ENCODE results near the gene CCL19.

The CCL19 gene

GRCh38 chr9:34715639-34716215, 24.7 kb upstream of the CCL19 start:
- Histone ChIP-seq H4K20me1 (ENCODE audit: low read depth, low read length) (no peaks in the 10 kb centered on the region), H3F3A (ENCODE audit: insufficient read depth) (no peaks in the 10 kb centered on the region), H3K4me2 (ENCODE audit: low read depth, low read length, poor library complexity, severe bottlenecking) (no peak overlapping the region), H3K27me3 (ENCODE audit: low read length) (no peaks in the 10 kb centered on the region), H3K4me3 (ENCODE audit: insufficient read depth, low read length, poor library complexity, severe bottlenecking) (no peak overlapping the region), H3K27ac (ENCODE audit: low read depth, low read length) (no peak overlapping the region), H3K9ac (ENCODE audit: low read length) (no peak overlapping the region), H3K9me2 (replicated peaks; ENCODE audit: insufficient read depth, low read length) (no peaks in the 10 kb centered on the region), H3K36me3 (ENCODE audit: low read length) (no peaks in the 10 kb centered on the region), H3K9me3 (ENCODE audit: insufficient read depth, low read length) (no peaks in the 10 kb centered on the region), H2AFZ (ENCODE audit: low read depth, low read length, severe bottlenecking) (no peak overlapping the region), H3K79me2 (ENCODE audit: insufficient read depth, low read length) (no peaks in the 10 kb centered on the region)
- TF ChIP-seq EZH2phosphoT487 (conservative IDR thresholded peaks at IDR 0.05; ENCODE audit: low read length), result no peak
- no peak for TF ChIP-seq CTCF (IDR thresholded peaks at IDR 0.05; ENCODE audit: insufficient read depth, low read length, poor library complexity, severe bottlenecking)

DNA sequence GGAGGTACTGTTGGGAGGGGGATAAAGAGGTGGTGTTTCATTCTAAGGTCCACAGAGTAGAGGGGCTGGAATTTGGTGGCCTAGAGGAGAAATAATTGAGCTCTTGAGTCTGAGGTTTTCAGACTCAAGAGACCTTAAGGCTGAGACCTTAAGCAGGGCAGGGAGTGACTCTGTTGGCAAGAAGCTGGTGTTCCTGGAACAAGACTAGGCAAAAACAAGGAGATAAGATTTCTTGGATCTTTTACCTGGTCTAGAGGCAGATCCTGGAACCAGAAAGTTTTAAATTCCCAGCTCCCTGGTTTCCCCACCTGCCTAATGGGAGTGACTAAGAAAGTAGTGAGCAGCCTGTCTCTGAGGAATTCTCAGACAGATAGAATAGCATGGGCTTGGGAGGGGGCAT, 22.9 kb upstream of the CCL19 start:
- H3K9me2 ChIP-seq (replicated peaks; ENCODE audit: insufficient read depth, low read length), result no peaks in the 10 kb centered on the region
- H3K27ac ChIP-seq (ENCODE audit: low read depth, low read length), result no peak overlapping the region
- no peaks in the 10 kb centered on the region for H3K79me2 ChIP-seq (ENCODE audit: insufficient read depth, low read length)
- no peaks in the 10 kb centered on the region for H4K20me1 ChIP-seq (ENCODE audit: low read depth, low read length)
- H3K36me3 ChIP-seq (ENCODE audit: low read length), result no peaks in the 10 kb centered on the region
- H3K27me3 ChIP-seq (ENCODE audit: low read length), result no peaks in the 10 kb centered on the region
- no peak for TF ChIP-seq EZH2phosphoT487 (conservative IDR thresholded peaks at IDR 0.05; ENCODE audit: low read length)
- TF ChIP-seq CTCF (IDR thresholded peaks at IDR 0.05; ENCODE audit: insufficient read depth, low read length, poor library complexity, severe bottlenecking), result no peak
- no peak overlapping the region for H3K4me3 ChIP-seq (ENCODE audit: insufficient read depth, low read length, poor library complexity, severe bottlenecking)
- no peak overlapping the region for H3K9ac ChIP-seq (ENCODE audit: low read length)
- no peaks in the 10 kb centered on the region for H3K9me3 ChIP-seq (ENCODE audit: insufficient read depth, low read length)
- H3F3A ChIP-seq (ENCODE audit: insufficient read depth), result no peaks in the 10 kb centered on the region
- H3K4me2 ChIP-seq (ENCODE audit: low read depth, low read length, poor library complexity, severe bottlenecking), result no peak overlapping the region
- H2AFZ ChIP-seq (ENCODE audit: low read depth, low read length, severe bottlenecking), result no peak overlapping the region

DNA sequence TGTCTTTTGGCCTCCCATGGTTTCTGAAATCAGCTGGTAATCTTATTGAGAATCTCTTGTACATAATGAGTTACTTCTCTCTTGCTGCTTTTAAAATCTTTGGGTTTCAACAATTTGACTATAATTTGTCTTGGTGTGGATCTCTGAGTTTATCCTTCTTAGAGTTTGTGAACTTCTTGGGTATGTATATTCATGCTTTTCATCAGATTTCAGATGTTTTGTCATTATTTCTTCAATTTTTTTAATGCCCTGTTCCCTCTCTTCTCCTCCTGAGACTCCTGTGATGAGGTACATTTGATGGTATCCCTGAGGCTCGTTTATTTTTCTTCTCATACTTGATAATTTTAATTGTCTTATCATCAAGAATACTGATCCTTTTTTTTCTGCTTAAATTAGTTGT, 21.1 kb upstream of the CCL19 start:
- H2AFZ ChIP-seq (ENCODE audit: low read depth, low read length, severe bottlenecking), result no peak overlapping the region
- no peaks in the 10 kb centered on the region for H3K9me2 ChIP-seq (replicated peaks; ENCODE audit: insufficient read depth, low read length)
- no peaks in the 10 kb centered on the region for H3K9me3 ChIP-seq (ENCODE audit: insufficient read depth, low read length)
- TF ChIP-seq CTCF (IDR thresholded peaks at IDR 0.05; ENCODE audit: insufficient read depth, low read length, poor library complexity, severe bottlenecking) (no peak), EZH2phosphoT487 (conservative IDR thresholded peaks at IDR 0.05; ENCODE audit: low read length) (no peak)
- no peak overlapping the region for H3K27ac ChIP-seq (ENCODE audit: low read depth, low read length)
- no peaks in the 10 kb centered on the region for H3F3A ChIP-seq (ENCODE audit: insufficient read depth)
- no peak overlapping the region for H3K4me2 ChIP-seq (ENCODE audit: low read depth, low read length, poor library complexity, severe bottlenecking)
- H3K27me3 ChIP-seq (ENCODE audit: low read length), result no peaks in the 10 kb centered on the region
- no peaks in the 10 kb centered on the region for H3K79me2 ChIP-seq (ENCODE audit: insufficient read depth, low read length)
- H3K36me3 ChIP-seq (ENCODE audit: low read length), result no peaks in the 10 kb centered on the region
- no peak overlapping the region for H3K4me3 ChIP-seq (ENCODE audit: insufficient read depth, low read length, poor library complexity, severe bottlenecking)
- no peaks in the 10 kb centered on the region for H4K20me1 ChIP-seq (ENCODE audit: low read depth, low read length)
- H3K9ac ChIP-seq (ENCODE audit: low read length), result no peak overlapping the region

Data from SU-DHL-6 (cell line).